Breast epithelium (tissue), 4 donors: Measurements from ENCODE around the gene GCGR. TPM values are rescaled to one million over a fixed set of nuclear protein-coding genes. Genes with fewer than 3 reads are reported as not detected.

Experiments
- DNase-seq, 2 donors: peaks; one replicate each; pipeline ENCODE4 v3.0.0-alpha.2; 2019; ENCODE audit warnings: low spot score in 2 of 2
- H3K27ac ChIP-seq, 2 donors: fragments of 200-600 bp; sonication (generic) in 1 of 2; one replicate each; pipeline ENCODE4 v1.5.1; 2016 to 2019; ENCODE audit warnings: mild to moderate bottlenecking in 1 of 2
- H3K27me3 ChIP-seq, 2 donors: fragments of 200-600 bp; sonication (generic) in 1 of 2; one replicate each; pipeline versions ENCODE4 v1.5.1 to v1.6.0; 2017 to 2019; ENCODE audit warnings: control low read depth in 1 of 2, mild to moderate bottlenecking in 1 of 2
- H3K36me3 ChIP-seq: fragments of 200-600 bp; one replicate; pipeline ENCODE4 v1.5.1; 2019
- H3K4me1 ChIP-seq, 2 donors: fragments of 200-600 bp; sonication (generic); one replicate each; pipeline ENCODE4 v1.5.1; 2016 to 2019; ENCODE audit warnings: control low read depth in 1 of 2
- H3K4me3 ChIP-seq, 3 donors: fragments of 200-600 bp; sonication (generic); 1 replicate in 2 of 3; 2 replicates in 1 of 3; pipeline ENCODE4 v1.5.1; 2016 to 2019; ENCODE audit warnings: mild to moderate bottlenecking in 3 of 3, moderate library complexity in 2 of 3
- H3K9me3 ChIP-seq, 2 donors: fragments of 200-600 bp; sonication (generic) in 1 of 2; one replicate each; pipeline ENCODE4 v1.5.1; 2016 to 2019; ENCODE audit warnings: control low read depth in 1 of 2
- CTCF ChIP-seq, 3 donors: fragments of 450-650 bp; IDR thresholded peaks; one replicate each; pipeline ENCODE4 v1.5.1; 2016 to 2017; ENCODE audit warnings: antibody characterized with exemption in 3 of 3, mild to moderate bottlenecking in 3 of 3, moderate library complexity in 3 of 3
- POLR2A ChIP-seq: fragments of 450-650 bp; IDR thresholded peaks from one replicate; pipeline ENCODE4 v1.6.1; 2016; ENCODE audit warnings: antibody characterized with exemption, mild to moderate bottlenecking, moderate library complexity
- POLR2AphosphoS5 ChIP-seq, 3 donors: sonication (generic); formaldehyde crosslinking; IDR thresholded peaks; one replicate each; pipeline ENCODE4 v1.6.1; 2017; ENCODE audit warnings: antibody characterized with exemption in 3 of 3
- intact Hi-C: fragments of 100-400 bp; cut with DNase I; formaldehyde crosslinking; loops from one replicate; pipeline ENCODE4 v1.15.1; 2023; ENCODE audit warnings: low total_unique reads
- total RNA-seq, 3 donors: library from RNA; depleted of rRNA; stranded (reverse); fragments of >200 nt; gene quantifications; one replicate each; pipeline ENCODE4 v1.1.0, GENCODE V29; 2016

The GCGR gene
- total RNA-seq, 3 donors from 2014 or later: not detected

- intact Hi-C loops: no loop called here
- peak overlapping the region; percentile 82 to 90 for H3K27ac ChIP-seq
- peak overlapping the region in 1 of 3 donors; percentile 97 for H3K4me3 ChIP-seq
These were observed 27.6 kb downstream of the GCGR start for GRCh38 chr17:81831563-81831956.

GRCh38 chr17:81831957-81832607 is 28.1 kb downstream of the GCGR start:
- no peaks in the 10 kb centered on the region for H3K27me3 ChIP-seq
- peak overlapping the region; percentile 81 to 97 (median 82) for H3K4me3 ChIP-seq
- no peak for DNase-seq
- H3K36me3 ChIP-seq: no peaks in the 10 kb centered on the region
- peaks cover 4 to 16% of the 10 kb centered on the region in 2 donors for H3K4me1 ChIP-seq
- TF ChIP-seq POLR2A: no peak
- no peak for TF ChIP-seq CTCF (IDR thresholded peaks at IDR 0.05)
- TF ChIP-seq POLR2AphosphoS5 (IDR thresholded peaks at IDR 0.05): no peak
- intact Hi-C loops: no loop called here
- no peaks in the 10 kb centered on the region for H3K9me3 ChIP-seq
- peak overlapping the region; percentile 82 to 90 for H3K27ac ChIP-seq

More at GRCh38 chr17:81831563-81831956, 27.6 kb downstream of the GCGR start:
- Histone ChIP-seq H3K4me1 (peaks cover 4 to 16% of the 10 kb centered on the region in 2 donors), H3K9me3 (no peaks in the 10 kb centered on the region), H3K36me3 (no peaks in the 10 kb centered on the region), H3K27me3 (no peaks in the 10 kb centered on the region)
- no peak for DNase-seq
- TF ChIP-seq POLR2AphosphoS5 (IDR thresholded peaks at IDR 0.05) (no peak), POLR2A (no peak), CTCF (IDR thresholded peaks at IDR 0.05) (no peak)

- peak in 1 of 2 donors; percentile 36 for DNase-seq
- Histone ChIP-seq H3K27ac (peak overlapping the region; percentile 82 to 90), H3K36me3 (no peaks in the 10 kb centered on the region), H3K27me3 (no peaks in the 10 kb centered on the region), H3K4me3 (peak overlapping the region; percentile 81 to 97 (median 82)), H3K9me3 (no peaks in the 10 kb centered on the region), H3K4me1 (peaks cover 4 to 16% of the 10 kb centered on the region in 2 donors)
- intact Hi-C loops: no loop called here
- TF ChIP-seq CTCF (IDR thresholded peaks at IDR 0.05): no peak
- TF ChIP-seq POLR2AphosphoS5 (IDR thresholded peaks at IDR 0.05): peak in 2 of 3 donors; percentile 24 to 32
These were observed 28.7 kb downstream of the GCGR start for GRCh38 chr17:81832608-81833159.

GRCh38 chr17:81833160-81833920 is 29.4 kb downstream of the GCGR start, which contains the start of gene MCRIP1:
Gene MCRIP1 (minus strand): TSS chr17:81833291. CDS start chr17:81824506, 8,785 bp downstream.
- peaks cover 4 to 16% of the 10 kb centered on the region in 2 donors for H3K4me1 ChIP-seq
- peak within 1 kb of the TSS; percentile 81 to 97 (median 82) for H3K4me3 ChIP-seq
- H3K27ac ChIP-seq: peak within 1 kb of the TSS; percentile 94 to 97
- H3K27me3 ChIP-seq: no peaks in the 10 kb centered on the region
- H3K36me3 ChIP-seq: no peaks in the 10 kb centered on the region
- DNase-seq: peak; percentile 95
- peak in 1 of 3 donors; percentile 11 for TF ChIP-seq CTCF (IDR thresholded peaks at IDR 0.05)
- peak; percentile 90 to 95 (median 95) for TF ChIP-seq POLR2AphosphoS5 (IDR thresholded peaks at IDR 0.05)
- TF ChIP-seq POLR2A: peak; percentile 92
- no peaks in the 10 kb centered on the region for H3K9me3 ChIP-seq
- intact Hi-C loops: no loop called here
